ENCODE data around the gene UGT1A6. TPM values are rescaled to one million over a fixed set of nuclear protein-coding genes. Genes with fewer than 3 reads are reported as not detected.

The UGT1A6 gene
- total RNA-seq, 1 donor from 2014 or later, result 0.13 TPM

DNA sequence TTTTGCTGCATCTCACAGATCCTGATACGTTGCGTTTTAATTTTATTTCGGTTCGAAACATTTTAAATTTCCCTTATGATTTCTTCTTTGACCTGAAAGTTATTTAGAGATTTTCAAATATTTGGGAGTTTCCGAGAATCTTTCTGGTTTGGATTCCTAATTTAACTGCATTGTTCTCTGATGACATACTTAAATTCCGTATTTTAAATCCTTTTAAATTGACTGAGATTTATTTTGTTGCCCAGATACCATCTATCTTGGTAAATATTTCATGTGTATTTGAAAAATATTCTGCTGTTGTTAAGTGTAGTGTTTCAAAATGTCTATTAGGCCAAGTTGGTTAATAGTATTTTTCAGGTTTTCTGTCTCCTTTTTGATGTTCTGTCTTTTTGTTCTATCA lies 123.2 kb downstream of the UGT1A6 start:
- Histone ChIP-seq H3K36me3 (ENCODE audit: control insufficient read depth, insufficient read depth, low read length) (no peaks in the 10 kb centered on the region), H3K4me3 (ENCODE audit: low read depth, low read length) (no peak overlapping the region), H3K27me3 (ENCODE audit: control insufficient read depth, insufficient read depth, low read length) (no peaks in the 10 kb centered on the region)
- no peak for TF ChIP-seq CTCF (IDR thresholded peaks at IDR 0.05; ENCODE audit: insufficient read depth, low read length, poor library complexity, severe bottlenecking)
- no peak for DNase-seq (ENCODE audit: low read depth)

GRCh38 chr2:233816334-233816733 lies 123.6 kb downstream of the UGT1A6 start:
- Histone ChIP-seq H3K36me3 (ENCODE audit: control insufficient read depth, insufficient read depth, low read length) (no peaks in the 10 kb centered on the region), H3K4me3 (ENCODE audit: low read depth, low read length) (no peak overlapping the region), H3K27me3 (ENCODE audit: control insufficient read depth, insufficient read depth, low read length) (no peaks in the 10 kb centered on the region)
- DNase-seq (ENCODE audit: low read depth), result no peak
- no peak for TF ChIP-seq CTCF (IDR thresholded peaks at IDR 0.05; ENCODE audit: insufficient read depth, low read length, poor library complexity, severe bottlenecking)

DNA sequence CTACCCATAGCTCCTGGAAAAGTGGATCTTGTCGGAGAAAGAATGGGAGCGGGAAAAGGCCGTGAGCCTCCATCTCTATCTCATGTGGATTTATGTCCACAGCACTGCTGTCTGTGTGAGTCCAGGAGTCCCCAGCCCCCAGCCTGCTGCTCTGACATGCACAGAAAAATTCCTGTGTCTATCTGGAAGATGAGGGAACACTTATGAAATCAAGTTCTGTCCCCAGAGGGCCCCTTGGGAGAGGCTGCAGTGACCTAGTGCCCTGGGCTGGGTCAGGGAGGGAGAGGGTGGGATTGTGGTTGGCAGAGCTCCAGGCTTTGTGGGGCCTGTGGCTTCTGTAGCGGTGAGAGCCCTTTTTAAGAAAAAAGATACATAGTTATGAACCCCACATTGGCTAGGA lies 124.1 kb downstream of the UGT1A6 start:
- Histone ChIP-seq H3K27me3 (ENCODE audit: control insufficient read depth, insufficient read depth, low read length) (no peaks in the 10 kb centered on the region), H3K36me3 (ENCODE audit: control insufficient read depth, insufficient read depth, low read length) (no peaks in the 10 kb centered on the region), H3K4me3 (ENCODE audit: low read depth, low read length) (no peak overlapping the region)
- DNase-seq (ENCODE audit: low read depth), result no peak
- no peak for TF ChIP-seq CTCF (IDR thresholded peaks at IDR 0.05; ENCODE audit: insufficient read depth, low read length, poor library complexity, severe bottlenecking)

- Histone ChIP-seq H3K36me3 (ENCODE audit: control insufficient read depth, insufficient read depth, low read length) (no peaks in the 10 kb centered on the region), H3K27me3 (ENCODE audit: control insufficient read depth, insufficient read depth, low read length) (no peaks in the 10 kb centered on the region), H3K4me3 (ENCODE audit: low read depth, low read length) (no peak overlapping the region)
- no peak for DNase-seq (ENCODE audit: low read depth)
- TF ChIP-seq CTCF (IDR thresholded peaks at IDR 0.05; ENCODE audit: insufficient read depth, low read length, poor library complexity, severe bottlenecking), result no peak
Observed at GRCh38 chr2:233817361-233817911, 124.7 kb downstream of the UGT1A6 start.

DNA sequence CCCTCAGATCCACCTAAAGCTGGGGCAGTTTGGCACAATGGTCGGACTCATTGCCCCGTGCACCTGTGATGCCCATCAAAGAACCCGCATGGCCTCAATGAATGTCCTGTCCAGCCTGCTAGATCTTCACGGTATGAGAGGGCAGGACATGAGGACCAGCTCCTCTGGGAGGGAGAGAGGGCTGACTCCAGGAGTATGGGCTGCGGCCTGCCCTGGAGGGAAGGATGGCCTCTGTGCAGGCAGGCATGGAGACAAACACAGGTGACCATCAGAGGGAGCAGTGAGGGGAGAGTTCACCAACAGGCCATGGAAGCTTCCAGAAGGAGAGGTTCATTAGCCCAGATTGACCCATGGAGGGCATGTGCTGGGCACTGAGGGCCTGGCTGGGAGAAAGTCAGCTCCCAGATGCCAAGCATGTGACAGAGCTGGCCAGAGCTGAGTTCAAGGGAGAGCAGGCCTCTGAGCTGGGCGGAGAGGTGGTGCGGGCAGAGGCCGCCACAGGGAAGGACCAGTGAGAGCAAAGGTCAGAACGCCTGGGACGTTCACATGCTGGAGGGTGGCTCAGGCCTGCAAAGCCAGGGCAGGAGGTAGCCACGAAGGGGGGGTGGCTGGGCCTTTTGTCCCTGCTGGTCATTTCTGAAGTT lies 125.4 kb downstream of the UGT1A6 start:
- H3K27me3 ChIP-seq (ENCODE audit: control insufficient read depth, insufficient read depth, low read length), result no peaks in the 10 kb centered on the region
- no peak for DNase-seq (ENCODE audit: low read depth)
- TF ChIP-seq CTCF (IDR thresholded peaks at IDR 0.05; ENCODE audit: insufficient read depth, low read length, poor library complexity, severe bottlenecking), result no peak
- no peak overlapping the region for H3K4me3 ChIP-seq (ENCODE audit: low read depth, low read length)
- H3K36me3 ChIP-seq (ENCODE audit: control insufficient read depth, insufficient read depth, low read length), result no peaks in the 10 kb centered on the region
